Breast epithelium (tissue), 4 donors: ENCODE data around the gene POTED. TPM values are rescaled to one million over a fixed set of nuclear protein-coding genes. Genes with fewer than 3 reads are reported as not detected.
"Not testable (repeated sequence)": the region's sequence is repeated elsewhere in the genome, so short reads cannot be mapped to it uniquely, and the experiment has no call there.

Experiments
- DNase-seq, 2 donors: peaks; one replicate each; pipeline ENCODE4 v3.0.0-alpha.2; 2019; ENCODE audit warnings: low spot score in 2 of 2
- H3K27ac ChIP-seq, 2 donors: fragments of 200-600 bp; sonication (generic) in 1 of 2; one replicate each; pipeline ENCODE4 v1.5.1; 2016 to 2019; ENCODE audit warnings: mild to moderate bottlenecking in 1 of 2
- H3K27me3 ChIP-seq, 2 donors: fragments of 200-600 bp; sonication (generic) in 1 of 2; one replicate each; pipeline versions ENCODE4 v1.5.1 to v1.6.0; 2017 to 2019; ENCODE audit warnings: control low read depth in 1 of 2, mild to moderate bottlenecking in 1 of 2
- H3K36me3 ChIP-seq: fragments of 200-600 bp; one replicate; pipeline ENCODE4 v1.5.1; 2019
- H3K4me1 ChIP-seq, 2 donors: fragments of 200-600 bp; sonication (generic); one replicate each; pipeline ENCODE4 v1.5.1; 2016 to 2019; ENCODE audit warnings: control low read depth in 1 of 2
- H3K4me3 ChIP-seq, 3 donors: fragments of 200-600 bp; sonication (generic); 1 replicate in 2 of 3; 2 replicates in 1 of 3; pipeline ENCODE4 v1.5.1; 2016 to 2019; ENCODE audit warnings: mild to moderate bottlenecking in 3 of 3, moderate library complexity in 2 of 3
- H3K9me3 ChIP-seq, 2 donors: fragments of 200-600 bp; sonication (generic) in 1 of 2; one replicate each; pipeline ENCODE4 v1.5.1; 2016 to 2019; ENCODE audit warnings: control low read depth in 1 of 2
- intact Hi-C: fragments of 100-400 bp; cut with DNase I; formaldehyde crosslinking; loops from one replicate; pipeline ENCODE4 v1.15.1; 2023; ENCODE audit warnings: low total_unique reads
- total RNA-seq, 3 donors: library from RNA; depleted of rRNA; stranded (reverse); fragments of >200 nt; gene quantifications; one replicate each; pipeline ENCODE4 v1.1.0, GENCODE V29; 2016

The POTED gene
- not detected for total RNA-seq

DNA sequence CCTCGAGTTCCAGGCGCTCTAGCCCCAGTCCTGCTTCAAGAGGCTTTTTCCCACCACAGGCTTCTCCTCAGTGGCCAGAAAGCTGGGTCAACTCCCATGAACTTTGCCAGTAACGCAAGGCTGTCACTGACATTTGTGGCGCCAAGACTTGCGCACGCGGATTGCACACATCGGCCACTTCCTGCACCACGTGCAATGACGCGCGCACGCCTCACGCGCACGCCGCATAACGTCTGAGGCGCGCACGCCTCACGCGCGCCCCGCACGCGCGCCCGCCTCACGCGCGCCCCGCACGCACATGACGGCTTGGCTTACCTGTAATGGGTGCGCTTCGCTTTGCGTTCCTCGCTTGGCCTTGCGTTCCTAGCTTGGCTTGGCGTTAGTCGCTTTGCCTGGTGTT, at the start of gene POTED:
TSS of gene POTED (plus strand) at position 301 of the 400 bp plus-strand sequence. CDS start 452 bp downstream, outside the sequence.
- H3K4me1 ChIP-seq, H3K9me3 ChIP-seq, H3K27ac ChIP-seq, H3K36me3 ChIP-seq, DNase-seq, H3K27me3 ChIP-seq, H3K4me3 ChIP-seq, intact Hi-C loops: not testable (repeated sequence)

DNA sequence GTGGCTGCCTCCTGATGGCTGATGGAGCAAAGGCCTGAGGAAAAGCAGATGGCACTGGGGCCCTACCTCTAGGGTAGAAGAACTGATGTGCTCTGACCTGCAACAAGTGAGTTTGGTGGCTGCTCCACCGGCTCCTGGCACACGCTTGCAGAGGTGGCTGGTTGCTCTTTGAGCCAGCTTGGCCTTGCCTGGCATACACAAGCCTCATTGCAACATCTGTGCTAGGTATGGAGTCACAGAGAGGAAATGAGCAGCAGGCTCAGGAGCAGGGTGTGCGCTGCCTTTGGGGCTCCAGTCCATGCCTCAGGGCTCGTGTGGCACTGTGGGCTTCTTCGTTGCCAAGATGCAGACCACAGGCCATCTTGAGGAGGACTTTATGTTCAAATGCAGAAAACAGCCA, 40.5 kb downstream of the POTED start:
- DNase-seq, H3K27ac ChIP-seq, intact Hi-C loops, H3K9me3 ChIP-seq, H3K4me1 ChIP-seq, H3K4me3 ChIP-seq, H3K27me3 ChIP-seq, H3K36me3 ChIP-seq: not testable (repeated sequence)

DNA sequence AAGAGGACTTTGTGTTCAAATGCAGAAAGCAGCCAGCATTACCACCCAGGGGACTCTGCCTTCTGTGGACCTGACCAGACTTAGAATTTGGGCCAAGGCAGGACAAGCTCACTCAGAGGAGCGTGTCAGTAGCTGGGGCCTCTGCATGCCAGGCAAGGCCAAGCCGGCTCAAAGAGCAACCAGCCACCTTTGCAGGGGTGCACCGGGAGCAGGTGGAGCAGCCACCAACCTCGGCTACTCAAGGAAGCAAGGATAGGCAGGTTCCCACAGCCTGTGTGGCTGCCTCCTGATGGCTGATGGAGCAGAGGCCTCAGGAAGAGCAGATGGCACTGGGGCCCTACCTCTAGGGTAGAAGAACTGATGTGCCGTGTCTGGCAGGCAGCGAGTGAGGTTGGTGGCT, 42.2 kb downstream of the POTED start:
- H3K4me1 ChIP-seq, H3K36me3 ChIP-seq, H3K9me3 ChIP-seq, H3K27ac ChIP-seq, H3K27me3 ChIP-seq, DNase-seq, H3K4me3 ChIP-seq, intact Hi-C loops: not testable (repeated sequence)
